Psoas muscle (tissue), 8 donors: Measurements from ENCODE around the gene TMEM94. TPM values are rescaled to one million over a fixed set of nuclear protein-coding genes. Genes with fewer than 3 reads are reported as not detected.

Experiments used
- ATAC-seq, 4 donors: fragments of 200-7000 bp; cut with Tn5 transposase; one replicate each; pipeline ENCODE4 v1.9.1; 2020; ENCODE audit warnings: moderate library complexity in 3 of 4, mild to moderate bottlenecking in 2 of 4
- DNase-seq, 2 donors: peaks; one replicate each; pipeline ENCODE4 v3.0.0-alpha.2; 2020
- H3K27ac ChIP-seq: fragments of 200-600 bp; one replicate; pipeline ENCODE4 v1.8.0; 2022
- H3K27me3 ChIP-seq, 3 donors: fragments of 200-600 bp in 1 of 3; one replicate each; pipeline versions ENCODE4 v1.6.1 to v1.8.0; 2013 to 2022; ENCODE audit warnings: low read length in 2 of 3, mild to moderate bottlenecking in 2 of 3, moderate library complexity in 1 of 3; ENCODE audit not compliant: insufficient read depth in 3 of 3
- H3K36me3 ChIP-seq, 2 donors: fragments of 200-600 bp in 1 of 2; one replicate each; pipeline versions ENCODE4 v1.6.1 to v1.8.0; 2013 to 2022; ENCODE audit warnings: low read depth in 1 of 2, mild to moderate bottlenecking in 1 of 2, moderate library complexity in 1 of 2; ENCODE audit not compliant: insufficient read depth in 1 of 2
- H3K4me1 ChIP-seq: fragments of 200-600 bp; one replicate; pipeline ENCODE4 v1.8.0; 2022
- H3K4me3 ChIP-seq: fragments of 200-600 bp; one replicate; pipeline ENCODE4 v1.8.0; 2022; ENCODE audit warnings: mild to moderate bottlenecking
- H3K9me3 ChIP-seq: fragments of 200-600 bp; one replicate; pipeline ENCODE4 v1.8.0; 2022
- WGBS, 3 donors: extraction: QIAGEN DNeasy Blood & Tissue Kit; methylation state at CpG; one replicate each; pipeline versions ENCODE4 v1.1.6 to v1.1.7; 2013; 5-methylcytosine and 5-hydroxymethylcytosine counted together
- intact Hi-C, 2 donors: fragments of 100-400 bp; cut with DNase I; formaldehyde crosslinking; loops; one replicate each; pipeline versions ENCODE4 v1.11.0 to v1.14.2; 2022
- polyA plus RNA-seq, 3 donors: library from polyadenylated mRNA; stranded (reverse); fragments of 200-250 nt; gene quantifications; one replicate each; pipeline ENCODE4 v1.2.3, GENCODE V29; 2013
- total RNA-seq, 4 donors: library from RNA; stranded (reverse); fragmentation: NEBNext Ultra II Directional in 2 of 4; extraction: Animal tissue kit (Norgen Biotek cat#: 25700) in 2 of 4; gene quantifications; one replicate each; pipeline versions ENCODE4 v1.2.1 to v1.2.4, GENCODE V29; 2021 to 2023
- TF ChIP-seq, protein P1 (sequence below): fragments of 200-600 bp; IDR thresholded peaks from one replicate; pipeline ENCODE4 v1.8.0; 2022; ENCODE audit warnings: antibody characterized with exemption
- donor health status: healthy with polysubstance abuse.
- donor health status: DM: no; HTN: no; CAD: no; lungs with moderate emphysema.
- donor health status: Bipolar disorder and iron deficiency.
- donor health status: healthy.
- donor health status: DM: yes; HTN: yes; CAD: no.
- donor health status: DM: no; HTN: no; CAD: no.
- donor health status: DM: no; HTN: no; CAD: no.
- donor health status: DM: yes; HTN: yes; CAD: no.

The TMEM94 gene
- total and polyA plus RNA-seq, 7 donors, result 18.7 to 64.3 (median 47.5) TPM

DNA sequence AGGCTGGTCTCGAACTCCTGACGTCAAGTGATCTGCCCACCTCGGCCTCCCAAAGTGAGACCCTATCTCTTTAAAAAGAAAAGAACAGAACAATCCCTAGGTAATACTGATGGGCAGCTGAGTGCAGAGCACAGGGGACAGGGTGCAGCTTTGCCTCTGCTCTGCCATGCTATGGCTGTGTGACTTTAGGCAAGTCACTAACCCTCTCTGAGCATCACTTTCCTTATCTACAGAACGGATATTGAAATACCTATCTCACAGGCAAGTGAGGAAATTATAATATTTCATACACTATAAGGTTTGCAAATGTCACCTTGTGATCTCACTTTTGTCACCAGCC lies 54.8 kb downstream of the TMEM94 start:
- H3K27me3 ChIP-seq, result no peaks in the 10 kb centered on the region
- intact Hi-C loops, result loop anchor here (5.0 kb wide), 2 partner anchors 54 to 84 kb away; partner anchors contain the start of gene TMEM94 (in 1 of the 2)
- H3K36me3 ChIP-seq, result peaks cover 0 to 41% of the 10 kb centered on the region in 2 donors
- DNase-seq, result no peak
- H3K4me3 ChIP-seq, result peak overlapping the region; percentile 98
- peak overlapping the region; percentile 66 for H3K27ac ChIP-seq
- peaks cover 58% of the 10 kb centered on the region for H3K4me1 ChIP-seq
- TF ChIP-seq, protein P1, sequence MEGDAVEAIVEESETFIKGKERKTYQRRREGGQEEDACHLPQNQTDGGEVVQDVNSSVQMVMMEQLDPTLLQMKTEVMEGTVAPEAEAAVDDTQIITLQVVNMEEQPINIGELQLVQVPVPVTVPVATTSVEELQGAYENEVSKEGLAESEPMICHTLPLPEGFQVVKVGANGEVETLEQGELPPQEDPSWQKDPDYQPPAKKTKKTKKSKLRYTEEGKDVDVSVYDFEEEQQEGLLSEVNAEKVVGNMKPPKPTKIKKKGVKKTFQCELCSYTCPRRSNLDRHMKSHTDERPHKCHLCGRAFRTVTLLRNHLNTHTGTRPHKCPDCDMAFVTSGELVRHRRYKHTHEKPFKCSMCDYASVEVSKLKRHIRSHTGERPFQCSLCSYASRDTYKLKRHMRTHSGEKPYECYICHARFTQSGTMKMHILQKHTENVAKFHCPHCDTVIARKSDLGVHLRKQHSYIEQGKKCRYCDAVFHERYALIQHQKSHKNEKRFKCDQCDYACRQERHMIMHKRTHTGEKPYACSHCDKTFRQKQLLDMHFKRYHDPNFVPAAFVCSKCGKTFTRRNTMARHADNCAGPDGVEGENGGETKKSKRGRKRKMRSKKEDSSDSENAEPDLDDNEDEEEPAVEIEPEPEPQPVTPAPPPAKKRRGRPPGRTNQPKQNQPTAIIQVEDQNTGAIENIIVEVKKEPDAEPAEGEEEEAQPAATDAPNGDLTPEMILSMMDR, result no peak
- no peak for ATAC-seq
- WGBS, 3 donors, result 88 to 93% (median 90%) methylated on average over 4 of the region's 4 CpGs
- H3K9me3 ChIP-seq, result no peaks in the 10 kb centered on the region

DNA sequence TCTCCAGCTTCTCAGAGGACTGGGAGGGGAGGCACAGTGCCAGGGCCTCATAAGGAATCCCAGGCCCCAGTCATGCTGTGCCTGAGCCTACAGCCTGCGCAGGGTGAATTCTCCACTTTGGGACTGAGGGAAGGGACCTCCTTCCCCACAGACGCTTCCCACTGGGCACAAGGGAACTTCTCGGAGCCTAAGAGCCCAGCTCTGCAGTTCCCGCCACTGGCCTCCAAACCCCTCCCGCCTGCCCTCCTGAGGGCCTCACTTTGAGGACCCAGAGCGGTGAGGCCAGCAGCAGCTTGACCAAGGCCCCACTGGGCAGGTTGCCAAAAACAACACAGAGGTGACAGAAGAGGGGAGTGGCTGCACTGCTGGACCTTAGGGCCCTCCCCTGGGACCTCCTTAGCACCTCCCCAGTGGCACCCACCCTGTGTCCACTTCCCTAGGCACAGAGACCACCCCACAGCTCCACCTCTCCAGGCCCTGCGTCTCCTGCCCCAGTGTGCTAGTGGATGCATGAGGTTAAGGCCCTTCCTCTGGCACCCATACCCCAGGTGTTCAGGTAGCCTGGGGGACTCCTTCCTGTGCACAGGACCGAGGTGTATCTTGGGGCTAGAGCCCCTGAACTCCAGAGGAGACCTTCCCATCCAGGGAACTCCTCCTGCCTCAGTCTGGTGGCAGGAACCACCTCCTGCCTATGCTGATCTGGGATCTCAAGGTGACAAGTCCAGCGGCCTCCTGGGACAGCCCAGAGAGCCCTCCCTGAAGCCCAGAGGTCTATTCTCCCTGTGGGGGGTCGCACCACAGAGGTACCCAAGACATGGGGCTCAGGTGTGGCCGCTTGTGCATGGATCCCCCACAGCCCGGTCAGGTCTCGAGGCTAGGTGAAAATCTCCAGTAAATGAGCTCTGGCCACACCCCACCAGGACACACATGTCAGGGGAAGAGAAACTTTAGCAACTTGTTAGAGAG lies 55.5 kb downstream of the TMEM94 start:
- TF ChIP-seq, protein P1, result no peak
- Histone ChIP-seq H3K4me1 (peaks cover 58% of the 10 kb centered on the region), H3K27me3 (no peaks in the 10 kb centered on the region), H3K9me3 (no peaks in the 10 kb centered on the region), H3K4me3 (peak overlapping the region; percentile 98), H3K27ac (peak overlapping the region; percentile 66), H3K36me3 (peaks cover 0 to 35% of the 10 kb centered on the region in 2 donors)
- DNase-seq (peak in 1 of 2 donors; percentile 35), ATAC-seq (no peak)
- intact Hi-C loops, result loop anchor here (2.0 to 5.0 kb wide), 3 partner anchors 25 to 85 kb away; partner anchors contain the start of gene TMEM94 (in 1 of the 2)
- 61 to 70% (median 69%) methylated on average over 13 of the region's 13 CpGs for WGBS, 3 donors

DNA sequence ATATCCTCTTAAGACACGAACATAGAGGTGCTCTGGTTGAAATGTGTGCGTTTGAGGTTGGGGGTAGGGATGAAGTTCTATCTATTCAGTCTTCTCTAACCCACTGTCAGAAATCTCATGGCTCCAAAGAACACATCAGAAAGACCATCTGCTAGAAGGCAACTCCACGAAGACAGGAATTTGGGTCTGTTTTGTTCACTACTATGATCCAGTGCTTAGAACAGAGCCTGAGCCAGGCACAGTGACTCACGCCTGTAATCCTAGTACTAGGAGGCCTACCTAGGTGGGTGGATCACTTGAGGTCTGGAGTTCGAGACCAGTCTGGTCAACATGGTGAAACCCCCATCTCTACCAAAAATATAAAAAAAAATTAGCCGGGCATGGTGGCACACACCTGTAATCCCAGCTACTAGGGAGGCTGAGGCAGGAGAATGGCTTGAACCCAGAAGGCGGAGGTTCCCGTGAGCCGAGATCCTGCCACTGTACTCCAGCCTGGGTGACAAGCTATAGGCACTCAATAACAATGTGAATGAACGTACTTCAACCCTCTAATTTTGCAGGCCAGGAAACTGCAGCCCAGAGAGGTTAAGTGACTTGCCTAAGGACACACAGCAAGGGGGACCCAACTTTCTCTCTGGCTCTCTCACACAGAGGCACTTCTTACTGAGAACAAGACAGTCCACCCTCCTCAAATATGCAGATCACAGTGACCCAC lies 56.6 kb downstream of the TMEM94 start:
- intact Hi-C loops, result loop anchor here (2.0 to 5.0 kb wide), 3 partner anchors 26 to 86 kb away; partner anchors contain the start of gene TMEM94 (in 1 of the 2)
- Histone ChIP-seq H3K9me3 (no peaks in the 10 kb centered on the region), H3K4me1 (peaks cover 68% of the 10 kb centered on the region), H3K4me3 (peak overlapping the region; percentile 98), H3K27ac (peak overlapping the region; percentile 66), H3K27me3 (no peaks in the 10 kb centered on the region), H3K36me3 (peaks cover 0 to 26% of the 10 kb centered on the region in 2 donors)
- ATAC-seq (no peak), DNase-seq (no peak)
- TF ChIP-seq, protein P1, result no peak
- 52 to 61% (median 54%) methylated on average over 10 of the region's 10 CpGs for WGBS, 3 donors

DNA sequence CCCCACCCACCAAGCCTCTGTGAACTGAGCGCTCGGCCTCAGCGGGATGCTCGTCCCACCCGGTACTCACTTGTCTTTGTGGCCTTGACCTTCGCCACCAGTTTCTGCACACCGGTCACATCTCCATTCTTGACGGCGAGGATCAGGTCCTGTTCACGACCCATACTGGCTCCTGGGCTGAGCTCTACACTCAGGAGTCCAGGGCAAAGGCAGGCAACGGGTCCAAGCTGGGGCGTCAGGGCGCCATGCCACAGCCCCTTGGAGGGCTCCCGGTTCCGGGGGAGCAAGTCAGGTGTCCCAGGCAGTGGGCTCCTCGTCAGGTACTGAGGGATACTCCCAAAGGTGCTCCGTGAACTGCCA lies 57.2 kb downstream of the TMEM94 start:
- peak overlapping the region; percentile 83 for H3K27ac ChIP-seq
- ATAC-seq, result no peak
- WGBS, 3 donors, result 73 to 81% (median 77%) methylated on average over 17 of the region's 17 CpGs
- H3K4me1 ChIP-seq, result peaks cover 64% of the 10 kb centered on the region
- H3K9me3 ChIP-seq, result no peaks in the 10 kb centered on the region
- peak in 1 of 2 donors; percentile 13 for DNase-seq
- intact Hi-C loops, result loop anchor here (2.0 to 5.0 kb wide), 3 partner anchors 27 to 86 kb away; partner anchors contain the start of gene TMEM94 (in 1 of the 2)
- H3K4me3 ChIP-seq, result peak overlapping the region; percentile 98
- TF ChIP-seq, protein P1, result no peak
- no peaks in the 10 kb centered on the region for H3K27me3 ChIP-seq
- peaks cover 0 to 32% of the 10 kb centered on the region in 2 donors for H3K36me3 ChIP-seq
